B cell (primary cell): ENCODE results near the gene LIF. TPM values are rescaled to one million over a fixed set of nuclear protein-coding genes. Genes with fewer than 3 reads are reported as not detected.
A peak's percentile ranks its signal among the peaks of the same experiment; 100 is the strongest.

ENCODE experiments used
- ATAC-seq: fragments of 200-7000 bp; cut with Tn5 transposase; one replicate; pipeline ENCODE4 v1.10.0; 2021; ENCODE audit warnings: low read depth, mild to moderate bottlenecking, moderate number of reproducible peaks, moderate library complexity
- CTCF ChIA-PET: fragments of 350-600 bp; sonication (Branson Sonifier 250); formaldehyde crosslinking; loops from one replicate; lab custom pipeline; 2021; ENCODE audit warnings: antibody characterized with exemption, inconsistent platforms; lab: Charles Lee
- POLR2A ChIA-PET: fragments of 350-600 bp; sonication (Branson Sonifier 250); formaldehyde crosslinking; loops from one replicate; lab custom pipeline; 2021; ENCODE audit warnings: antibody characterized with exemption; lab: Charles Lee
- DNase-seq: peaks from one replicate; pipeline ENCODE4 v3.0.0; 2013
- H2AFZ ChIP-seq: 2 replicates; pipeline ENCODE4 v1.6.1; 2012; ENCODE audit warnings: mild to moderate bottlenecking, low read depth, low read length; ENCODE audit not compliant: insufficient read depth, poor library complexity, severe bottlenecking
- H3K27ac ChIP-seq, 2 donors: 1 replicate in 1 of 2; 2 replicates in 1 of 2; pipeline ENCODE4 v1.5.1; 2012 to 2013; ENCODE audit warnings: low read length in 2 of 2, mild to moderate bottlenecking in 2 of 2, moderate library complexity in 1 of 2
- H3K27me3 ChIP-seq, 4 experiments: fragments of 200-600 bp in 1 of 4; sonication (generic) in 1 of 4; replicated peaks in 1 of 4; 1 replicate in 2 of 4; 2 replicates in 2 of 4; pipeline versions ENCODE4 v1.6.1 to v1.7.0; 2013 to 2016; ENCODE audit warnings: low read length in 3 of 4, mild to moderate bottlenecking in 2 of 4, mixed read lengths in 1 of 4, moderate library complexity in 1 of 4; ENCODE audit not compliant: insufficient read depth in 4 of 4, control insufficient read depth in 3 of 4; ENCODE audit errors: control extremely low read depth in 1 of 4
- H3K36me3 ChIP-seq, 2 experiments: replicated peaks in 1 of 2; 1 replicate in 1 of 2; 2 replicates in 1 of 2; pipeline versions ENCODE4 v1.6.1 to v1.7.1; 2013; ENCODE audit warnings: low read length in 1 of 2; ENCODE audit not compliant: insufficient read depth in 2 of 2, control insufficient read depth in 1 of 2; ENCODE audit errors: control extremely low read depth in 1 of 2, extremely low read depth in 1 of 2
- H3K4me1 ChIP-seq, 2 donors: fragments of 200-600 bp in 1 of 2; sonication (generic) in 1 of 2; 1 replicate in 1 of 2; 2 replicates in 1 of 2; pipeline versions ENCODE4 v1.5.1 to v1.6.1; 2013 to 2017; ENCODE audit warnings: low read length in 2 of 2; ENCODE audit not compliant: control insufficient read depth in 2 of 2, insufficient read depth in 2 of 2
- H3K4me2 ChIP-seq: replicated peaks from 2 replicates; pipeline ENCODE3; 2012; ENCODE audit warnings: mild to moderate bottlenecking, low read depth, low read length; ENCODE audit not compliant: poor library complexity, severe bottlenecking
- H3K4me3 ChIP-seq, 5 experiments: fragments of 200-600 bp in 1 of 5; sonication (generic) in 1 of 5; 1 replicate in 3 of 5; 2 replicates in 2 of 5; pipeline versions ENCODE4 v1.5.1 to v1.7.0; 2011 to 2016; ENCODE audit warnings: low read length in 4 of 5, mild to moderate bottlenecking in 4 of 5, low read depth in 2 of 5, control low read depth in 1 of 5, moderate library complexity in 1 of 5; ENCODE audit not compliant: insufficient read depth in 1 of 5; ENCODE audit errors: control extremely low read depth in 1 of 5, extremely low read depth in 1 of 5
- H3K79me2 ChIP-seq: fragments of 200-600 bp; sonication (generic); one replicate; pipeline ENCODE4 v1.6.0; 2016; ENCODE audit warnings: low read length; ENCODE audit not compliant: control insufficient read depth, insufficient read depth
- H3K9ac ChIP-seq: fragments of 200-600 bp; sonication (generic); 2 replicates; pipeline ENCODE4 v1.6.1; 2017; ENCODE audit warnings: mild to moderate bottlenecking, low read length, moderate library complexity
- H3K9me3 ChIP-seq, 3 donors: one replicate each; pipeline versions ENCODE4 v1.6.1 to v1.7.1; 2013; ENCODE audit warnings: low read length in 2 of 3; ENCODE audit not compliant: control insufficient read depth in 2 of 3, insufficient read depth in 1 of 3; ENCODE audit errors: control extremely low read depth in 1 of 3
- H4K20me1 ChIP-seq: 2 replicates; pipeline ENCODE4 v1.6.0; 2012; ENCODE audit warnings: mild to moderate bottlenecking, low read length; ENCODE audit not compliant: insufficient read depth, control insufficient read depth, poor library complexity, severe bottlenecking
- H3K27ac Mint-ChIP-seq: one replicate; pipeline ENCODE4 v1.8.0; 2021; ENCODE audit warnings: mixed read lengths
- H3K27me3 Mint-ChIP-seq: one replicate; pipeline ENCODE4 v1.8.0; 2021; ENCODE audit warnings: mixed read lengths
- H3K4me1 Mint-ChIP-seq: one replicate; pipeline ENCODE4 v1.8.0; 2021; ENCODE audit warnings: mixed read lengths
- H3K4me3 Mint-ChIP-seq: one replicate; pipeline ENCODE4 v1.8.0; 2021; ENCODE audit warnings: mixed read lengths
- H3K9me3 Mint-ChIP-seq: one replicate; pipeline ENCODE4 v1.8.0; 2022; ENCODE audit warnings: mixed read lengths; ENCODE audit not compliant: insufficient read depth
- EZH2 ChIP-seq: IDR thresholded peaks from 2 replicates; pipeline ENCODE4 v1.6.1; 2012; ENCODE audit warnings: borderline replicate concordance, low read depth, mild to moderate bottlenecking, moderate library complexity, low read length; ENCODE audit not compliant: insufficient read depth, poor library complexity, severe bottlenecking
- WGBS: methylation state at CpG from one replicate; pipeline ENCODE4 v1.1.5; 2013; ENCODE audit warnings: missing lambda C conversion rate; ENCODE audit not compliant: insufficient coverage; 5-methylcytosine and 5-hydroxymethylcytosine counted together
- intact Hi-C: fragments of 100-400 bp; cut with micrococcal nuclease; formaldehyde crosslinking; loops from one replicate; pipeline ENCODE4 v1.10.0; 2022
- polyA plus RNA-seq: library from polyadenylated mRNA; depleted of rRNA; stranded (reverse); fragments of >200 nt; gene quantifications from 2 replicates; pipeline ENCODE4 v1.2.3, GENCODE V29; 2012
- total RNA-seq, 2 donors: library from RNA; stranded (reverse); fragments of 120-200 nt in 1 of 2; gene quantifications; 1 replicate in 1 of 2; 2 replicates in 1 of 2; pipeline versions ENCODE4 v1.2.3 to v1.2.4, GENCODE V29; 2013 to 2022
- TF ChIP-seq, protein P1 (sequence below): fragments of 200-600 bp; IDR thresholded peaks from one replicate; pipeline ENCODE4 v1.8.0; 2022; ENCODE audit warnings: antibody characterized with exemption, mild to moderate bottlenecking

The LIF gene
- total and polyA plus RNA-seq, 2 donors (not counting 1 experiment from before 2014, with no cell fraction given) = 0.47 TPM; not detected in 1

DNA sequence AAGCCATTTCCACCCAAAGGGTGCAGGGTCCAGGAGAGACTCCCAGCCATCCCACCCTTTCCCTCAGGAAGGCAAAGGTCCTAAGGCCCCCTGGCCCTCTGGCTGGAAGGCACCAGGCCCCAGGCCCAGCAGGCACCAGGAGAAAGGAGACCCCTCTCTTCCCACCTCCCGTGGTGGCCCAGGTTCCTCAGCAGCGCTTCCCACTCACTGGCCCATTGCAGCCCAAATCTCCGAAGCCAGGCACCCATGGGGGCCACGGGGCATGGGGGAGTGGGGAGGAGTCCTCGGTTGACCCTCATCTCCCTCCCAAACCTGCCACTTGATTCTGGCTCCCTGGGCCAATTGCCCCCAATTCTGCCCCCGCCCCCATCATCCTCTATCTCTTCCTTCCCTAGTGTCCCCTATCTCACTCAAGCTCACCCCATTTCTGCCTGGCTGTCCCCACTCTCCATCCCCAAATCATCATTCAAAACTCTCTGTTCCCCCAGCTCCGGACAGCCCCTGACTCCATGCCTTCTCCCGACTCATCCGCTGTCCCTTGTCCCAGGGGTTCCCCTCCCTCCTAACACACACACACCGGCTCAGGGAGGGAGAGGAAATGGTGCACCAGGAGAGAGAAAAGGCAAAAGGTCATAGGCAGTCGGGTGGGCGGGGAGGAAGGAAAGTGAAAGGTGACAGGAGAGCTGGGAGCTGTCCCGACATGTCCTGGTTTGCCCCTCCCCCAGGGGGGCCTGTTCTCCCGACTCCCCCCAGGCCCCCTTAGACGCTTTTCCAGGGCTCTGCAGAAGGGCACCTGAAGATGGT lies 1.2 kb downstream of the LIF start:
- Histone ChIP-seq H3K4me1 (peaks cover 17 to 28% of the 10 kb centered on the region in 2 donors), H3K9me3 (peaks cover 0 to 4% (median 0%) of the 10 kb centered on the region in 3 donors), H3K4me3 (no peak overlapping the region), H3K4me2 (peak overlapping the region; percentile 88), H3K27me3 (peaks cover 0 to 39% (median 19%) of the 10 kb centered on the region in 4 experiments), H3K9ac (peak overlapping the region; percentile 41), H4K20me1 (no peaks in the 10 kb centered on the region), H3K27ac (no peak overlapping the region), H2AFZ (no peak overlapping the region), H3K79me2 (no peaks in the 10 kb centered on the region), H3K36me3 (no peaks in the 10 kb centered on the region)
- no peak overlapping the region for H3K27ac Mint-ChIP-seq
- POLR2A ChIA-PET = no interaction called here
- no peak for DNase-seq
- intact Hi-C loops = no loop called here
- H3K9me3 Mint-ChIP-seq = no peaks in the 10 kb centered on the region
- peaks cover 48% of the 10 kb centered on the region for H3K27me3 Mint-ChIP-seq
- CTCF ChIA-PET = no interaction called here
- peaks cover 20% of the 10 kb centered on the region for H3K4me1 Mint-ChIP-seq
- no peak for ATAC-seq
- H3K4me3 Mint-ChIP-seq = peak overlapping the region; percentile 78
- WGBS = 75% methylated on average over 2 of the region's 15 CpGs
- TF ChIP-seq EZH2 = no peak
- TF ChIP-seq, protein P1, sequence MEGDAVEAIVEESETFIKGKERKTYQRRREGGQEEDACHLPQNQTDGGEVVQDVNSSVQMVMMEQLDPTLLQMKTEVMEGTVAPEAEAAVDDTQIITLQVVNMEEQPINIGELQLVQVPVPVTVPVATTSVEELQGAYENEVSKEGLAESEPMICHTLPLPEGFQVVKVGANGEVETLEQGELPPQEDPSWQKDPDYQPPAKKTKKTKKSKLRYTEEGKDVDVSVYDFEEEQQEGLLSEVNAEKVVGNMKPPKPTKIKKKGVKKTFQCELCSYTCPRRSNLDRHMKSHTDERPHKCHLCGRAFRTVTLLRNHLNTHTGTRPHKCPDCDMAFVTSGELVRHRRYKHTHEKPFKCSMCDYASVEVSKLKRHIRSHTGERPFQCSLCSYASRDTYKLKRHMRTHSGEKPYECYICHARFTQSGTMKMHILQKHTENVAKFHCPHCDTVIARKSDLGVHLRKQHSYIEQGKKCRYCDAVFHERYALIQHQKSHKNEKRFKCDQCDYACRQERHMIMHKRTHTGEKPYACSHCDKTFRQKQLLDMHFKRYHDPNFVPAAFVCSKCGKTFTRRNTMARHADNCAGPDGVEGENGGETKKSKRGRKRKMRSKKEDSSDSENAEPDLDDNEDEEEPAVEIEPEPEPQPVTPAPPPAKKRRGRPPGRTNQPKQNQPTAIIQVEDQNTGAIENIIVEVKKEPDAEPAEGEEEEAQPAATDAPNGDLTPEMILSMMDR = no peak

DNA sequence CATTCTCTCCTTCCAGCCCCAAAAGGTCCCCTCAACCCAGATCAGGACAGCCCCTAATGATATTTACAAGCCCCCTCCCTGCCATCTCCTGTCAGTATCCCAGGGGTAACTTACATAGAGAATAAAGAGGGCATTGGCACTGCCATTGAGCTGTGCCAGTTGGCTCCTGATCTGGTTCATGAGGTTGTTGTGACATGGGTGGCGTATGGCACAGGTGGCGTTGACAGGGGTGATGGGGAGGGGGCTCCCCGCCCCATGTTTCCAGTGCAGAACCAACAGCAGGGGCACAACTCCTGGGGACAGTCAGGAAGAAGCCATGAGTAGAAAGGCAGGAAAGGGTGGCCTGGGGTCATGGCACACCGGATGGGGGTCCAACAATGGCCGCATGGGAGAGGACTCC lies 1.9 kb downstream of the LIF start:
- Mint-ChIP-seq H3K4me3 (no peak overlapping the region), H3K27ac (no peak overlapping the region), H3K9me3 (no peaks in the 10 kb centered on the region), H3K27me3 (peaks cover 47% of the 10 kb centered on the region), H3K4me1 (peaks cover 20% of the 10 kb centered on the region)
- no peak overlapping the region for H3K9ac ChIP-seq
- H3K4me2 ChIP-seq = no peak overlapping the region
- peaks cover 0 to 39% (median 19%) of the 10 kb centered on the region in 4 experiments for H3K27me3 ChIP-seq
- H4K20me1 ChIP-seq = no peaks in the 10 kb centered on the region
- no peak overlapping the region for H3K27ac ChIP-seq
- no peaks in the 10 kb centered on the region for H3K79me2 ChIP-seq
- TF ChIP-seq EZH2 = no peak
- TF ChIP-seq, protein P1 = no peak
- WGBS = 100% methylated on average over 5 of the region's 5 CpGs
- POLR2A ChIA-PET = no interaction called here
- ATAC-seq (no peak), DNase-seq (no peak)
- H3K36me3 ChIP-seq = no peaks in the 10 kb centered on the region
- intact Hi-C loops = no loop called here
- peaks cover 17 to 29% of the 10 kb centered on the region in 2 donors for H3K4me1 ChIP-seq
- CTCF ChIA-PET = interaction anchor here (0.6 kb wide), 1 partner anchor 874 kb away, joined by 3 read pairs; no protein-coding TSS in a partner anchor
- H3K9me3 ChIP-seq = peaks cover 0 to 4% (median 0%) of the 10 kb centered on the region in 3 donors
- no peak overlapping the region for H3K4me3 ChIP-seq
- H2AFZ ChIP-seq = no peak overlapping the region
